HG02884 (cell line): Measurements from ENCODE around the gene CPEB4.

Source experiments
- ATAC-seq: cut with Tn5 transposase; IDR thresholded peaks from one replicate; pipeline ENCODE4 v1.9.1; 2021; ENCODE audit warnings: mild to moderate bottlenecking, moderate library complexity; ENCODE audit not compliant: unreplicated experiment

The CPEB4 gene

DNA sequence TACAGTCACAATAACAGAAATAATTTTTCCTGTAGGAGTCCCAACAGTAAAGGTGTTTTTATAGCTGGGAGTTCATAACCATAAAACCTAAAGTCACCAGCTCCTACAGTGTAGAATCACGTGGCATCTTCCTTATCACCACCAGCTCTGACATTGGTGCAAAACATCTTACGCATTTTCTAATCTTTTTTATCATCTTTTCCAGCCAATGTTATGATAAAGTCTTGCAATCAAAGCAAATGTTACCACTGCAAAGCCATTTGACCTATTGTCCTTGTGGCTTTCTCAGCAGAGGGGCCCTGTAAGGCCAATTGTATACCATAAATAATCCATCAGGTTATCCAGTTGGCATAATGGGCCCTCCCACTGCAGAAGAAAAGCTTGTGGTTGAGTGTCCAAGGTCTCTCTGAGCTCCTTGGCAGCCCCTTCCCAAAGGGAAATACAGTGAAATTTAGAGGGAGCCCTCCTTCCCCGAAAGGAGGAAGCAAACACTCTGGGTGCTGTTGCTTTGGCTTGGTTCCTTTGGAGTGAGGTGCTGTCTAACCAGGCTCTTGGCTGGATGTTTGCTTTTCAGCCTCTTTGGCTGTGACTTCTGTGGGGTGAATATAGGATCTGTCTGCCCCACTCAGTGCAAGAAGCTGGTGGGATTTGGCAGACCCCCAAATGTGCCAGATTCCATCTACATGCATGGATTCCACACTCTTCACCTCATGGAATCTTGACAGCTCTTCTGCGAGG is 29.3 kb upstream of the CPEB4 start:
- no peak for ATAC-seq

DNA sequence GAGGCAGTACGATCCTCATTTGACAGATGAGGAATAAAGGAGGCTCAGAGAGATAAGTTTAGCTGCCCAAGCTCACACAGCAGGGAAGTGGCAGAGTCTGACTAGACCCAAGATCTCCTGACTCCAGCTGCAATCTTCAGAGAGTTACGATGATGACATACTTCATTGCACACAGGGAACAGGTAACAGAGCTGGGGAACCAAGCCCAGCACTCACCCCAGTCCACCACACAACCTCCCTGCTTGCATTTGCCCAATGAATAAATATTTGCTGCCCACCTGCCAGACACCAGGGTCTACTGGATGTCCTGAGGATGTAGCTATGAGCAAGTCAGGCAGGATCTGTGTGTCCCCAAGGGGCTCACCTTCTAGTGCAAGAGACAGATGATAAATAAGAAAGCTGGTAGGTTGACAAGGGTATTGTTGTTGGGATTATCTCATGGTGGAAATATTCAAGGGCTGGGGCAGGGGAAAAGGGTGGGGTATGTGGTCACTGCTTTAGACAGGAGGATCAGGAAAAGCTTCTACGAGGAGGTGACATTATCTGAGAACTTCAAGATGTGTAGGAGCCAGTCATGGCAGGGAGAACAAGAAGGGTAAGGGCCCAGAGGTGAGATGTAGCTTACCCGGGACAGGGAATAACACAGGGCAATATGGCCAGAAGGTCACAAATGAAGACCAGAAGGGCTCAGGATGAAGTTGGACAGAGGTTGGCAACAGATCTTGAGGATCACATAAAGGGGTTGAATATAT is 28.6 kb upstream of the CPEB4 start:
- no peak for ATAC-seq

DNA sequence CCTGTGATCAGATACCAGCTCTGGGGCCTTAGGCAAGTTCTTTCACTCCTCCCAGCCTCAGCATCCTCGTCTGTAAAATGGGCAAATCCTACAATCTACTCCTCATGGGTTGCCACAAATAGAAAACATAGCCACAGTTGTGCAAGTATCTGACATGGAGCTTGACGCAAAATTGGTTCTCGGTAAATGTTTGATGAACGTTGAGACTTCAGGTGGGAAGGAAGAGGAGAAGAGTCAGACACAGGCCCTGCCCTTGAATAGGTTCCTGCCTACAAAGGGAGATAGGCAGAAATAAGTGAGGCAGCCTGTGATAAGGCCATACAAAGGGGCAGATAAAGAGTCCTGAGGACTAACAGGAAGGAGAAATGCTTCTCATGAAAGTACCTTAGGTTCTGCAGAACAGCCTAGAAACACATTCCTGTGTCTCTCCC is 26.1 kb upstream of the CPEB4 start:
- no peak for ATAC-seq

DNA sequence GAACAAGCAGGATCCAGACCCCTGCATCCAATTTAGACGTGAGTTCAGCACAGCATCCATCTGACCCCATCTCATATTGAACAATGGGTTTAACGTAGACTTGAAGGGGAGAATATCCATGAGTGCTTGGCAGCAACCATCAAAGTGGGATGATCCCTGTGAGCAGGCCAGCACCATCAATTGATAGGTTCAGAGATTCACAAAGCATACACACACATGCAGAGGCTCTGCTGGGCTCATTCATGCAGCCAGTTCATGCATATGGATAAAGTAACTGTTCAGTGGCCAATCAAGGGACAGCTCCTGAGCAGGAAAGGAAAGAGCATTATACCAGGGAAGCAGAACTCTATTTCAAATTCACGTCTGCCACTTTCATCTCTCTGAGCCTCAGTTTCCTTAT is 24.8 kb upstream of the CPEB4 start:
- no peak for ATAC-seq

DNA sequence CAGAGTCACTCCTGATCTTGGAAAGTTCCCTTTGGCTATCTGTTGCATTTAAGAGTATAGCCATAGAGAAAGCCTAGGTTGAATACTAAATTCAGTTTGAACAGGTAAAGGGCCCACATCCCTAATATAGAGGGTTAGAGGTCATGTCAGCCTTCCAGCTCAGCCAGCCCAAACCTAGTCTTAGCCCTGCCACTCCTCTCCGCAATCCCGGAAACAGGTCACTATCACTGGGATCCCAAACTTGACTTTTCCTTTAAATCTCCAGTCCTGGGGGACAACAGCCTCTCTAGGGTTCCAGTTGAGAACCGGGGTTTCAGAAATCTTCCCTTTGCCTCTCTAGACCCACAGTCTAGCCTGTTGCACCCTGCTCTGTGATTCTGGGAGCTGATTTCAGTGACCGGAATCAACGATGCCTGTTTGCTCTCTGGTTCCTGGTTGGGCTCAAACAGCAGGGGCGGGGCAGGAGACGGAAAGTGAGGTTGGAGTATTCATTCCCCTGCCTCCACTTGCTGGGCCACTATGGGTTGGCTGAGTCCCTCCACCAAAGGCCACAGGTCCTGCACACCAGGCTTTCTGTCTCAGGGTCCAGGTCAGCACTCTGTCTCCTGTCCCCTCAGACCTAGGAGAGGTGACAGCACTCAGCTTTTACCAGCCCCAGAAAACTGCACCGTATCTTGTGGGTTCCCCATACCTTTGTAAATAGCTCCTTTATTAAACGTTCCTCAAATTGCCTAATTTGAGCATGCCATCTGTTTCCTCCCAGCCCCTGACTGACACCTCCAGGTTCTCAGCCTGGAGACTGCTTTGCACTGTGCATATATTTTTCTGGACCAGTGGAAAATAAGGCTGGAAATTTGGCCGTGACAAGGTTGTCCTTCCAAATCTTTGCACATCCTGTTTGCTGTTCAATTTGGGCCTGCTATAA is 23.8 kb upstream of the CPEB4 start:
- no peak for ATAC-seq

DNA sequence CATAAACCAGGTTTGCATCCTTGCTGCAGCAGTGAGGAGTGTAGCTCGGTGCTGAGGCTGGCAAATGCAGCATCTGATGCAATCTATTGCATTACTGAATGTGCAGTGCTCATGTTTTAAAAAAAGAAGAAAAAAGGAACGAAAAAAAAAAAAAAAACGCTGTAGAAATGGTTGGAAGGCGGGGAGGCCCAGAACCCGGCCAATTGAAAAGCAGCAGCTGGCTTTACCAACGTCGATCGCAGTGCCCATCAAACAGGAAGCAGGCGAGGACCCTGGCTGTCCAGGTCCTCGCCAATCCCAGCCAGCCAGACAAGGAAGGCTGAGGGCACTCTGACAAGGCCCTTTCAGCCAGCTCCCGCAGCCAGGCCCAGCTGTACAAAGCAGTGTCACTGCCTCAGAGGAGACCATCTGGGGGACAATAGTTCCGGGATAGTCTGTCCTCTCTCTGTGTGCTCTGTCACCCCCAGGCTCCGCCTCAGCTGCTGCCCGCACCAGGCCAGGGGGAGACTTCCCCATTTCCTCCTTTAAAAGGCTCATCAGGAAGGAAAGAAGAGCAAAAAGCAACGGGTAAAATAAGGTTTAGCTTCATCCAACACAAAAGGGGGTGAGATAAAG is 21.8 kb upstream of the CPEB4 start:
- no peak for ATAC-seq

DNA sequence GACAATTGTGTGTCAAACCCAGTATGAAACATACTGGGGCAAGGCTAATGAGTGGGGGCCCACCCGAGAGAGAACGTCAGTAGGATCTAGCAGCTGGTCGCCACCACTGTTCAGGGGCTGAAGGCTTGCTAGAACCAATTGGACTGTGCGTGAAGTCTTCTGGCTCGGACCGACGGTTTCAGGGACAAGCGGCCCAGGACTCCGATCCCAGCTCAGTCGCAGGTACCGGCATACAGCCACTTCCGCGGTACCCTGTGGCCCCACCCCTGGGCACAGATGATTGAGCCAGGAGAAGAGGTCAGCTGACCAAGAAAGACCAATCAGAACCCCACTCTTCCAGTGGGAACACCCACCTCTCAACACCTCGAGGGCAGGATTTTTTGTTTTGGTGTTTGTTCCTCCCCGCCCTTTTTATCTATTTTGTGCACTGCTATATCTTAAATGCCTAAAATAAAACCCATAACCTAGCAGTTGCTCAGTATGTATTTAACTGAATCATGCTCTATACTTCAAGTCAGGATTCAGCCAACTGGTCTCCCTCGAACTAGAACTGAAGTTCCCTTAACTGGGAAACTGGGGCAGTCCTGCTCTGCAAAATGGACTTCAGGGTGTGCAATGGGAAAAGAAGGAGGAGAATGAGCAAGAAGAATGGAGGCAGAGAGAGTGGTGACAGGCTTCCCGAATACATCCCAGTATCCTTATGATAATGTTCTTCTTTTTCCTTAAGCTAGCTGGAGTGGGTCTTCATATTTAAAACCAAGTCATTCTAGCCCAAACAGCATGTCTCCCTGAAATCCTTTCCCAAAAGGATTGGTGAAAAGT is 21.1 kb upstream of the CPEB4 start:
- no peak for ATAC-seq

DNA sequence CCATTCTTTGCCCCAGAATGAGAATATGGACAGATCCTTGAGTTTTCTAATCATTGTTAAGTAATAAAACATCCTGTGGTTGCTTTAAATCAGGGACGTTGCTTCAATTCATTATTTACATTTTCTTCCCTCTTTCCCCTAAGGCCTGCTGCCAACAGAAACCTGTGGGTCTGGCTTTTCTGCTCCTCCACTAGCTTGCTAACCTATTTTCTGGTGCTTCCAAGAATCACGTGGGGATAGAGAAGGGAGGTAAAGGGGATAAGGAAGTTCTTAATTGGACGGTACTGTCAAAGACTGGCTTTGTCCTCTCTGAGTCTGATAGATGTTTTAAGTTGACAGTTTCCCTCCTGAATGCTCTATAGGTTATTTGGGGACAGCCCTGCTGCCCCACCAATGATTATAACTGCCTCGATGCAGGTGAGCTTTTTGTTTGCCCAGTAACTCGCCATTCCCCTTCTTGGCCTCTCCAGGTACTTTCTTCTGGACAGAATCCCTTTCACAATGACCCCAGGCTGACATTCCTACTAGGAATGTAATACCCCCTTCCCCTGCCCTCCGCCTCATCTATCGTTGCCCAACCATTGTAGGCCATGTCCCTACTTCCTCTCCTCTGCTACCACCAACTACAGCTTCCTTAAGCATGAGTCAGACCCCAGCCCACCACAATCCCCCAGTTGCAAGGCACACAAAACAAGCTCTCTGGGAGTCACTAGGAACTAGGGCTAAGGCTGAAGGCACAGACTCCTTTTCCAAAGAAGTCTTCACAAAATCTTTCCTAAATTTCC is 19.9 kb upstream of the CPEB4 start:
- no peak for ATAC-seq

DNA sequence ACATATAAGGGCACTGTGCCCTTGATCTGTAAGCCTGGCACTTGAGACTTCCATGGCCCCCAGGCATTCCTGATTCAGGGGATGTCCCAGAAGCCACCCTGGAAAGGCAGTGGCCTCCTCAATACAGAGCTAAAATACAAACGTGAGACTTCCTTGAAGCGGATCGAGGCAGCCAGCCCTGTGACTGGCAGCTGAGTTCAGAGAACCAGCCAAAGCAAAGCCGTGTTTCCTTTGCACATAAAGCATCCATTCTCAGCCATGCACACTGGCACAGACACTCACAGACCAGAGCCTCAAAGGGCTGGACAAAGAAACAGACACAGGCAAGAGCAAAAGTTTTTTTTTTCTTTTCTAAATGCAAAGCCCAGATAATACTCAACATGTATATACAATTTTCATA is 18.8 kb upstream of the CPEB4 start:
- ATAC-seq: no peak

DNA sequence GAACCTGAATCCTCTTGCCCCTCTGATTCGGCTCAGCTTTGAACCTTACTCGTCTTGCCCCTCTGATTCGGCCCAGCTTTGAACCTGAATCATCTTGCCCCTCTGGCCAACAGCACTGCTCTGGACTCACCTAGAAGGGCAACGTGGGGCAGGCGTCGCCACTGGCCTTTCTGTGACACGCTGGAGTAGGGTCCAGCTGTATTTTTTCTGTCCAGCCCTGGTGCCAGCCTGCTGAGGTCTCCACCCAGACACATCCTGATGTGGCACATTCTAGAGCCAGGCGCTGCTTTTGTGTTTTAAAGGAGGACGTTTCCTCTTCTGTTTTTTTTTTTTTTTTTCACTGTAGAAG is 15.2 kb upstream of the CPEB4 start:
- no peak for ATAC-seq

DNA sequence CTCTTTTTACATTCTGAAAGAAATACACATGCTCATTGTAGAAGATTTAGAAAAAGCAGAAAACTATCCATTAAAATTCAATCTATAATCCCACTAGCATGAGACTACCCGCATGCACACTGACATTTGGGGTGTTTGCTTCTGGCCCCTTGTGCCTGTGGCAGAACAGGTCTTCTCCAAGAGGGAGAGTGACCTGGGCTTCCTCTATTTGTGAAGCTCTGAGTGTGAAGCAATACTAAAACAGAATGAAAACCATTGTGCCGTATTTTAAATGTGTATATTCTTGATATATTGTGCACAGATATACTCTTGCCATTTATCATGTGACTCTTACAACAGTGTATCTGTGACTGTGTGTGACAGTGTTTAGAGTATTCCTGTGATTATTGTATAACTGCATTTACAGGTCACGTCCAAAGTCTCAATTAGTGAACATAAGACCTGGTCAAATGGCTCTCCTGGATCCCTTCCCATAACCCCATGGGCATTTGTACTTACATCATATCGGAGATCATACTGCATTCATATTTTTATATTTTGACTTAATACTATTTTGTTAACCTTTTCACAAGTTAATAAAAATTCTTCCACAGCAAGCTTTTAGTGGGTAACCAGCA is 14.7 kb upstream of the CPEB4 start:
- no peak for ATAC-seq

DNA sequence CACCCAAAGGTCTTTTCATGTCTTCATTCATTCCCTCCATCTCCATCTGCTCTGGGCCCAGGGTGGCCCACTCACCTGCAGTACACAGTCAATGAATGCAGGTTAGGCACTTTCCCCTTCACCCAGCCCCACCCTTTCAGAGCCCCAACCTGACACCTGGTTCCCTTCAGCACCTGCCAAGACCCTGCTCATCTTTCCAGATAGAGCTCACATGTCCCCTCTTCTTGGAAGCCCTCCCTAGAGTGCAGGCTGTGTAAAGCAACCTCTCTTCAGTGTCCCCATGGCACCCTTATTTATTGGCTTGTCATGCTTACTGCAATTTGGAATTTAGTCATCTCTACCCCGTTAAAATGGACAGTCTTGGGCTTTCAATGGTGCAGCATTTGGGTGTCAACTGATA is 13.0 kb upstream of the CPEB4 start:
- no peak for ATAC-seq

DNA sequence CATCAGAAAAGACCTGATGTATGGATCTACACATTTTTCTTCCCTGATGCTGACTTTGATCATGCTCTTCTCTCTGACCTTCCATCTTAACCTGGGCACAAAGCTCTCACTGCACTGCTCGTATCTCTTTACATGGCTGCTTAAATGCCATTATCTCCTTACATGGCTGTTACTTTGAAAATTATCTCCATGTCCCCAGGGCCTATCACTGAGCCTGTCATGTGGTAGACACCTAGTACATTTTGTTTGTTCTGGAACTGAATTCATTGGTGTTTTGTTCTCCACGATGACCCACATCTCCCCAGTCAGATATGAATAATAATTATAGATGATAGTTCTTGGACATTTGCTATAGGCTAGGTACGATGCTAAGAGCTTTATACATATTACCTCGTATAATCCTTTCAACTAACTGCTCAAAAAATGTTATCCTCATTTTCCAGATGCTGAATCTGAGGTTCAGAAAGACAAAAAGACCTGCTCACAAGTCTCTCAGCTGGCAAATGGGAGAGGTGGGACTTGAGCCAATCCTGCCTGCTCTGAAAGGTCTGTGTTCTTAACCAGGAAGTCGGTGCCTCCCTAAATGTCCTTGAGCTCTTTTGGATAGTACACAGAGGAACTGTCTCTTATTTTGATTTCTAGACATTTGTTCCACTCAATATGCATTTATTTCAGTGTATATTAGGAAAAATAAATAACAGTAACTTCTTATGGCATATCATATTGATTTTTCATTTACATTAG is 9.8 kb upstream of the CPEB4 start:
- ATAC-seq: no peak

DNA sequence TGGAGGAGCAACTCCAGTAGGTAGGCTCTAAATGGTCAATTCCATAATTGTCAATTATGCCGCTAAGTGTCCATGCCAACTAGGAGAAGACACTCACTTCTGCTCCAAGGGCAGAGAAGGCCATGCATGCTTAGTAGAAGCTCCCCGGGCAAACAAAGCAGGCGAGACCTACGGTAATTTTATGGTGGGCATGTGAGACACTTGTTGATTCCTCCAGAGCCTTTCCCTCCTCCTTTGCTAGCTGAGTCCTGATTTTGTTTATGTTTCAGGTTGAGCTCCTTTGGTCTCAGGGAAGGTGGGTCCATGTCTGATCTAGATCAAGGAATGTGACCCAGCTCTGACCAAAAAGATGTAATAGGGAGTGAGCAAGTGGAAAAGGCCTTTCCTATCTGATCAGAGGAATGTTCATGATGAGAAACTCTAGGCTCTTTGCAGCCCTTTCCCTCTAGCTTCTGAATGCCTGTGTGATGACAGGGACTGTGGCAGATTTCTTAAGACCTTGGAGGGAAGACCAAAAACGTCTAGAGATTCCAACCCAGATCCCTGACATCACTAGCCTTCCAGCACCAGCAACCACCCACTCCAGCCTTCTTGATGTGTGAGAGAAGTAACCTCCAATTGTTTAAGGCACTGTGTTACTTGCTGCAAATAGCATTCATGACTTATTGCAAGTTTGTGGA is 7.7 kb upstream of the CPEB4 start:
- no peak for ATAC-seq

DNA sequence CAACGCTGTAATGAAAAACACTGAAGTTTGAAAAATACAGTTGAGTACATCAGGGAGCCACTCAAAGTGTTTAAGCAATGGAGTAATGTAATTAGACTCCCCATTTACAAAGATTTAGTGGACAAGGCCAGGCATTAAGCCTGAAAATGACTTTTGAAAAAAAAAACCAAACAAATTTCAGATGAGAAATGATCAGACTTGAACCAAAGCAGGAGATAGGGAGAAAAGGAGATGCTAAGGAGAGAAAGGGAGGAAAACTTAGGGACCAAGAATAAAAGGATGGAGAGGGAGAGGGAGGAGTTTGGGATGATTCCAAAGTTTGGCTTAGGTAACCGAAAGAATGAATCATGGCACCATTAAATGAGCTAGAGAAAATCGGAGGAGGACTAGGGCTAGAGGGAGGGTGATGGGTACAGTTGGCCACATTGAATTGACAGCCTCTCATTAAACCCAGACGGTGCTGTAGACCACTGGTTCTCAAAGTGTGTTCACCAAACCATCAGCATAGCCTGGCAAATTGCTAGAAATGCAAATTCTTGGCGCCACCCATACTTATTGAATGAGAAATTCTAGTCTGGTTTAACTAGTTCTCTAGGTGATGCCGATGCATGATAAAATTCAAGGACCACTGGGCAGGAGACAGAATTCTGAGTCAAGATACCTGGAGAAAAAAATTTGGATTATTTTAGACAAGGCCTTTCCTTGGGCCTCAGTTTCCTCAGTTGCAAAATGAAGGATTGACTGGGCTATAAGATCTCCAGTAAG is 6.2 kb upstream of the CPEB4 start:
- ATAC-seq: no peak

DNA sequence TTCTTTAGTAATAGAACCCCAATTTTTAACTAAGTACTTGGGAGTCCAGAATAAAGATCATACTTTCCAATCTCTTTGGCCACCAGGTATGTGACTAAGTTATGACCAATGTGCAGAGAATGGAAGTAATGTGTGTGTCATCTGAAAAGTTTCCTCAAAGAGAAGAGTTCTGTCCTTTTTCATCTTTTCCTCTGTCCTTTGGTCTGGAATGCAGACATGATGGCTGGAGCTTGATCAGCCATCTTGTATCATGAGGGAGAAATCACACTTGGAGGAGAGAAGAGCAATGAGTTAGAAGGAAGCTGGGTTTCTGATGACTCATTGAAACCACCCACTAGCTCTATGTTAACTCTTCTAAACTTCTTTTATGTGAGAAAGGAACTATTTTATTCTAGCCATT is 5.5 kb upstream of the CPEB4 start:
- ATAC-seq: no peak

DNA sequence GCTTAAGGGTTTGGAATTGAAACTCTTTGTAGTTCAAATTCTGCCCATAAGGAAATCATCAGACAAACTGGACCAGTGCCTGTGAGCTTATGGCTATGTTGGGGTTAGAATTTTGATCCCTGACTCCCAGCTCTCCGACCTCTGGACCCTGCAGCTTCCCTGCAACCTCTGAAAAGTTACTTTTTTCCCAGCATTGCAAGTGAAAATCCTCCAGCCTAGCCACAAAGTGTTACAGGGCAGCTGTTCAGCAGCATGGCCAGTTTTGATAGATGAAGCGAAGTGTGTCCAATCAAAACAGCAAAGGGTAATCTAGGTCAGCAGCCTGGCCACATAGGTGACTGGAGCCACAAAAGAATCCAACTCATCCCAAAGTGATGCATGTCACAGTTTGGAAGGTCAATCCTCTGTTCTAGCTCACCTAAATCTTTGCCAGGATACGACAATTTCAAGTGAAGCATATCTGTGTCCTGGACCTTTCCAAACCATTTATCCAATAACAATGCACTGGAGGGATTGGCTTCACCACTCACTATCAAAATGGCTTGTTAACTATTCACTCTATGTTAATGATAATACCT is 4.7 kb upstream of the CPEB4 start:
- ATAC-seq: no peak
